VCaP (cell line): ENCODE results near the gene IL17RB.

Experiments
- H3K27ac ChIP-seq: fragments of 450-650 bp; 2 replicates; pipeline ENCODE4 v1.5.1; 2017
- TF ChIP-seq, protein P1 (sequence below): fragments of 450-650 bp; conservative IDR thresholded peaks from 2 replicates; pipeline ENCODE4 v1.5.1; 2017; ENCODE audit warnings: mild to moderate bottlenecking, moderate library complexity

The IL17RB gene

GRCh38 chr3:53856964-53857363, 10.6 kb downstream of the IL17RB start:
- H3K27ac ChIP-seq, result no peak overlapping the region
- TF ChIP-seq, protein P1, sequence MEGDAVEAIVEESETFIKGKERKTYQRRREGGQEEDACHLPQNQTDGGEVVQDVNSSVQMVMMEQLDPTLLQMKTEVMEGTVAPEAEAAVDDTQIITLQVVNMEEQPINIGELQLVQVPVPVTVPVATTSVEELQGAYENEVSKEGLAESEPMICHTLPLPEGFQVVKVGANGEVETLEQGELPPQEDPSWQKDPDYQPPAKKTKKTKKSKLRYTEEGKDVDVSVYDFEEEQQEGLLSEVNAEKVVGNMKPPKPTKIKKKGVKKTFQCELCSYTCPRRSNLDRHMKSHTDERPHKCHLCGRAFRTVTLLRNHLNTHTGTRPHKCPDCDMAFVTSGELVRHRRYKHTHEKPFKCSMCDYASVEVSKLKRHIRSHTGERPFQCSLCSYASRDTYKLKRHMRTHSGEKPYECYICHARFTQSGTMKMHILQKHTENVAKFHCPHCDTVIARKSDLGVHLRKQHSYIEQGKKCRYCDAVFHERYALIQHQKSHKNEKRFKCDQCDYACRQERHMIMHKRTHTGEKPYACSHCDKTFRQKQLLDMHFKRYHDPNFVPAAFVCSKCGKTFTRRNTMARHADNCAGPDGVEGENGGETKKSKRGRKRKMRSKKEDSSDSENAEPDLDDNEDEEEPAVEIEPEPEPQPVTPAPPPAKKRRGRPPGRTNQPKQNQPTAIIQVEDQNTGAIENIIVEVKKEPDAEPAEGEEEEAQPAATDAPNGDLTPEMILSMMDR, result no peak

GRCh38 chr3:53858096-53858741, 11.9 kb downstream of the IL17RB start:
- TF ChIP-seq, protein P1, result no peak
- no peak overlapping the region for H3K27ac ChIP-seq

- TF ChIP-seq, protein P1, result no peak
- no peak overlapping the region for H3K27ac ChIP-seq
Measured at GRCh38 chr3:53859178-53859577, 12.8 kb downstream of the IL17RB start.

- TF ChIP-seq, protein P1, result no peak
- no peak overlapping the region for H3K27ac ChIP-seq
Measured at GRCh38 chr3:53860196-53860595, 13.8 kb downstream of the IL17RB start.

- no peak overlapping the region for H3K27ac ChIP-seq
- TF ChIP-seq, protein P1, result no peak
Measured at GRCh38 chr3:53862241-53862640, 15.9 kb downstream of the IL17RB start.

DNA sequence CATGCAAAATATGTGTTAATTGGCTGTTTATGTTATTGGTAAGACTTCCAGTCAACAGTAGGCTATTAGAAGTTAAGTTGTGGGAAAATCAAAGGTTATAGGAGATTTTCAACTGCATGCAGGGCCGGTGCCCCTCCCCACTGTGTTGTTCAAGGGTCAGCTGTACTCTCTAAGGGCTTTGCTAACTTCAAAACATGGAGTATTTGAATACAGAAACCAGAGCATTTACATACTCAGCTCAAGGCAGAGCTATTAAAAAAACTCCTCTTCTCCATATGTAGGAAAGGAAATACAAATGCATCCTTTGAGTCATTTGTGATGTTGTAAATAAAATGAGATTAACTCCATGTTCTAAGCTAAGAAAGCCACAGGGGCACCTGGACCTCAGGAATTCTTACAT, 16.8 kb downstream of the IL17RB start:
- TF ChIP-seq, protein P1, result no peak
- no peak overlapping the region for H3K27ac ChIP-seq

DNA sequence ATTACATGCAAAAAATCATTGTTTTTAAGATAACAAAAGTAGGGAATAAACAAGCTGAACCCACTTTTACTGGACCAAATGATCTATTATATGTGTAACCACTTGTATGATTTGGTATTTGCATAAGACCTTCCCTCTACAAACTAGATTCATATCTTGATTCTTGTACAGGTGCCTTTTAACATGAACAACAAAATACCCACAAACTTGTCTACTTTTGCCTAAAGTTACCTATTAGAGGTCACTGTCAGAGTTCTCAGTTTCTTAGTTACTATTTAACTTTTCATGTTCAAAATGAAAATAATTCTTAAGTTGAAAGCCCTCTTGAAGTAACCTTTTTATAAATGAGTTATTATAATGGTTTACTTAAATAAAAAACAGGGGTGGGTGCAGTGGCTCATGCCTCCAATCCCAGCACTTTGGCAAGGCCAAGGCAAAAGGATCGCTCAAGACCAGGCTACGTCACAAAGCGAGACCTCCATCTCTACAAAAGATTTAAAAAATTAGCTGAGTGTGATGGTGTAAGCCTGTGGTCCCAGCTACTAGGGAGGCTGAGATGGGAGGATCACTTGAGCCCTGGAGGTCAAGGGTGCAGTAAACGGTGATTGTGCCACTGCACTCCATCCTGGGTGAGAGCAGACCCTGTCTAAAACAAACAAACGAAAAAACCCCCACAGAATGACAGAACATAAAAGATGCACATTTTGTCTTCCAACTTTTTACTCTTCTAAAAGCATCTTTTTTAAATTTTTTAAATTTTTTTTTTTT, 19.5 kb downstream of the IL17RB start:
- H3K27ac ChIP-seq, result no peak overlapping the region
- TF ChIP-seq, protein P1, result no peak
